AG09319 (cell line): ENCODE results near the gene VWDE.
A peak's percentile ranks its signal among the peaks of the same experiment; 100 is the strongest.

Experiments
- DNase-seq: peaks from one replicate; pipeline ENCODE4 v3.0.0-alpha.2; 2010; ENCODE audit warnings: low read depth; ENCODE audit errors: extremely low read depth
- TF ChIP-seq, protein P1 (sequence below): IDR thresholded peaks from 2 replicates; pipeline ENCODE4 v1.5.1; 2011; ENCODE audit warnings: low read depth, mild to moderate bottlenecking, inconsistent platforms, low read length, moderate library complexity

Gene VWDE

GRCh38 chr7:12434012-12434642, 30.5 kb upstream of the VWDE start:
- DNase-seq: no peak
- TF ChIP-seq, protein P1, sequence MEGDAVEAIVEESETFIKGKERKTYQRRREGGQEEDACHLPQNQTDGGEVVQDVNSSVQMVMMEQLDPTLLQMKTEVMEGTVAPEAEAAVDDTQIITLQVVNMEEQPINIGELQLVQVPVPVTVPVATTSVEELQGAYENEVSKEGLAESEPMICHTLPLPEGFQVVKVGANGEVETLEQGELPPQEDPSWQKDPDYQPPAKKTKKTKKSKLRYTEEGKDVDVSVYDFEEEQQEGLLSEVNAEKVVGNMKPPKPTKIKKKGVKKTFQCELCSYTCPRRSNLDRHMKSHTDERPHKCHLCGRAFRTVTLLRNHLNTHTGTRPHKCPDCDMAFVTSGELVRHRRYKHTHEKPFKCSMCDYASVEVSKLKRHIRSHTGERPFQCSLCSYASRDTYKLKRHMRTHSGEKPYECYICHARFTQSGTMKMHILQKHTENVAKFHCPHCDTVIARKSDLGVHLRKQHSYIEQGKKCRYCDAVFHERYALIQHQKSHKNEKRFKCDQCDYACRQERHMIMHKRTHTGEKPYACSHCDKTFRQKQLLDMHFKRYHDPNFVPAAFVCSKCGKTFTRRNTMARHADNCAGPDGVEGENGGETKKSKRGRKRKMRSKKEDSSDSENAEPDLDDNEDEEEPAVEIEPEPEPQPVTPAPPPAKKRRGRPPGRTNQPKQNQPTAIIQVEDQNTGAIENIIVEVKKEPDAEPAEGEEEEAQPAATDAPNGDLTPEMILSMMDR: peak; percentile 39

DNA sequence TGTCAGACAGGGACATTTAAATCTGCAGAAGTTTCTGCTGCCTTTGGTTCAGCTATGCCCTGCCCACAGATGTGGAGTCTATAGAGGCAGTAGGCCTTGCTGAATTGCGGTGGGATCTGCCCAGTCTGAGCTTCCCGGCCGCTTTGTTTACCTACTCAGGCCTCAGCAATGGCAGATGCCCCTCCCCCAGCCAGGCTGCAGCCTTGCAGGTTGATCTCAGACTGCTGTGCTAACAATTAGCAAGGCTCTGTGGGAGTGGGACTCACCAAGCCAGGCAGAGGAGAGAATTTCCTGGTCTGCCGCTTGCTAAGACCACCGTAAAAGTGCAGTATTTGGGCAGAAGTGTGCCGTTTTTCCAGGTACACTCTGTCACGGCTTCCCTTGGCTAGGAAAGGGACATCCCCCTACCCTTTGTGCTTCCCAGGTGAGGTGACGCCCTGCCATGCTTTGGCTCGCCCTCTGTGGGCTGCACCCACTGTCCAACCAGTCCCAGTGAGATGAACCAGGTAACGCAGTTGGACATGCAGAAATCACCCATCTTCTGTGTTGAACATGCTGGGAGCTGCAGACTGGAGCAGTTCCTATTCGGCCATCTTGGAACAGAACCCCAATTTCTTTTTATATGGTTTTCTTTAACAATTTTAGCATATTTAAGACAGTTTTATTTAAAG, 28.4 kb upstream of the VWDE start:
- no peak for DNase-seq
- TF ChIP-seq, protein P1: no peak

DNA sequence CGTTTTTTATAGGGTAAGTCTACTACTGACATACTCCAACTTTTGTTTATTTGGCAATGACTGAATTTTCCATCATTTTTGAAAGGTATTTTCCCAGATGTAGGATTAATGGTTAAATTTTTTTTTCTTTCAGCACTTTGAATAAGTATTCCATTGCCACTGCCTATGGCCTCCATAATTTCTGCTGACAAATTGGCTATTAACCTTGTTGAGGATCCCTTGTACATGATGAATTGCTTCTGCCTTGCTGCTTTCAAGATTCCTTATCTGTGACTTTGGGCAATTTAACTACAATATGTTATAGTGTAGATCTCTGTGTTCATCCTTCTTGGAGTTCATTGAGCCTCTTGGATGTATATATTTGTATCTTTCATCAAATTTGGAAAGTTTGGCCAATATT, 21.6 kb upstream of the VWDE start:
- TF ChIP-seq, protein P1: no peak
- DNase-seq: no peak

GRCh38 chr7:12423997-12424745, 20.5 kb upstream of the VWDE start:
- TF ChIP-seq, protein P1: no peak
- DNase-seq: no peak

- DNase-seq: peak; percentile 19
- TF ChIP-seq, protein P1: no peak
Observed at GRCh38 chr7:12423355-12423996, 19.8 kb upstream of the VWDE start.

DNA sequence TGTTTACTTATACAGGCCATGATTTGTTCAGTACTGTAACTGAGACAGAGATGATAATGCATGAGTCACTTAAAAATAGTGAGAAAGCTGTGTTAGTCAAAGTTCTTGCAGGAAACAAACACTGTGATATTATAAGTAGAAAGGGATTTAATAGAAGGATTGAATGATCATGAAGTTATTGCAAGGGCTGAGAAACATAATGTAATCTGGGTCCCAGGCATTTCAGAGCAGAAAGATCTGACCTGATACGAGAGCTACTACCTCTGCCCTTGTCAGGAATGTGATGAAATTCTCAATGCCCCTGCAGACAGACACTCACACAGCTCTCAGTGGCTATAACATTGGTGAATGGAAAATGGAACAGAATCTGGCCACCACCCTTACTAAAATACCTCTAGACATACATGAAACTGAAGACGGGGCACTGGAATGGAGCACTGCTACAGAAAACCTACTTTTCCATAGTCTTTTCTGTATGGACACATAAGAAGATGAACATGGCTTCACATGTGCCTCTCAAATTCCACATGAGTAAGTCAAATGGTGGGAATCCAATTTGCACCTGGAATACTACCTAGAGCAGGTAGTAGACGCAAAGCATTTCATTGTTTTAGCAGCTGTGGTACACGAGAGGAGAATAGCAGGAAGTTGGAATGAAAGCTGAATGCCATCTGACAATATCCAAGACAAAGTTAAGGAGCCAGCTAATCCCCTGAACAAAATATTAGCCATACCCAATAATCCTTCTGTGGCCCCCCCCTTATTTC, 19.1 kb upstream of the VWDE start:
- TF ChIP-seq, protein P1: no peak
- no peak for DNase-seq
